Frontal cortex (tissue), 4 donors: Measurements from ENCODE around the gene TTYH1. TPM values are rescaled to one million over a fixed set of nuclear protein-coding genes. Genes with fewer than 3 reads are reported as not detected.
"Not testable (repeated sequence)": the region's sequence is repeated elsewhere in the genome, so short reads cannot be mapped to it uniquely, and the experiment has no call there.

Experiments used
- DNase-seq, 2 donors: peaks; one replicate each; pipeline ENCODE4 v3.0.0; 2012; ENCODE audit warnings: low spot score in 2 of 2
- FAIRE-seq: peaks from 2 replicates; lab custom pipeline; 2012; peaks lifted over from hg19 to GRCh38; lab: Jason Lieb, UNC
- total RNA-seq: library from RNA; depleted of rRNA; stranded (reverse); fragments of >200 nt; gene quantifications from one replicate; pipeline ENCODE4 v1.2.3, GENCODE V29; 2014
- donor health status: control.
- donor health status: control.
- donor health status: control.

TTYH1 gene
- 65.2 TPM for total RNA-seq

DNA sequence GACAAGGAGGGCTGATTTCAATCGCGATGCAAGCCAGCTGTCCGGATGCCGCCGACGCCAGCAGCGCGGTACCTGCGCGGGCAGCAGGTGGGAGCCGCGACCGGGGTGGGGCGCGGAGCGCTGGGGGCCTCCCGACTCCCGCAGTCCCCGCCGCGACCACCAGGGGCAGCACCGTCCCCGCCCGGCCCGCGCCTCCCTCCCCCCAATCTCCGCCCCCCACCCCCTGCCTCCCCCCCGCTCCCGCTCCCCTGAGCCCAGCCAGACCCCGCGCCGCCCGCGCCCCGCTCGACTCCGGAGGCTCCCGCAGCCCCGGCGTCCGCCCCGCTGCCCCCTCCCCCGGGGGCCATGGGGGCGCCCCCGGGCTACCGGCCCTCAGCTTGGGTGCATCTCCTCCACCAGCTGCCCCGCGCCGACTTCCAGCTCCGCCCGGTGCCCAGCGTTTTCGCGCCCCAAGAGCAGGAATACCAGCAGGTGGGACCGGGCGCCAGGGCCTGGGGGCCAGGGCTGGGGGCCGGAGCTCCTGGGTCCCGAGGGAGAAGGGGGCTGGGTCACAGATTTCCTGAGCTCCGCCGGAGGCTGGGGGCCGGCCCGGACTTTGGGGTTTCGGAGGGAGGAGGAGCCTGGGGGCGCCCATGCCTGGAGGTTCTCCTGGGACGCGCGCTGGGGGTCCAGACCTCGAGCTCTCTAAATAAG is at the start of gene TTYH1:
TTYH1 (plus strand) TSS at position 257 of the 693 bp plus-strand sequence; CDS start at position 346, 89 bp downstream.
- FAIRE-seq (no peak), DNase-seq (peak; percentile 88 to 92)

- not testable (repeated sequence) for DNase-seq, FAIRE-seq
These were observed 49.5 kb upstream of the TTYH1 start for GRCh38 chr19:54365798-54366197.

DNA sequence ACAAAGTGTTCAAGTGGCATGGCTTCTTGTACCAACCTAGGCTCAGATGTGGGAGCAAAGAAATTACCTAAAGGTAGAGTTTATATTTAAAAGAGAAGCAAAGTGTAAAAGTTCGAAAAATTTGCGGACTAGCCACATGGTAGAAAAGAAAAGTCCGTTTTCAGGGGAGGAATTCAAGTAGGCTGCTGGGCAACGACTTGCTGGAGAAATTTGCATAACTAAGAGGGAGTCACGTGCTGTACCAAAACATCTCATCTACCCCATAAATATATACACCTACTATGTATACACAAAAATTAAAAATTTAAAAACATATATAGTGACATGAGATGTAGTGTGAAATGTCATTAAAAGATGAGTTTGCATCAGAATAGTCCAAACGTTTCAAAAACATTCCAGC is 48.5 kb upstream of the TTYH1 start:
- DNase-seq: no peak
- no peak for FAIRE-seq

GRCh38 chr19:54369082-54369687 is 46.1 kb upstream of the TTYH1 start:
- FAIRE-seq (no peak), DNase-seq (no peak)

- not testable (repeated sequence) for DNase-seq, FAIRE-seq
These were observed 45.4 kb upstream of the TTYH1 start for GRCh38 chr19:54369688-54370433.

DNA sequence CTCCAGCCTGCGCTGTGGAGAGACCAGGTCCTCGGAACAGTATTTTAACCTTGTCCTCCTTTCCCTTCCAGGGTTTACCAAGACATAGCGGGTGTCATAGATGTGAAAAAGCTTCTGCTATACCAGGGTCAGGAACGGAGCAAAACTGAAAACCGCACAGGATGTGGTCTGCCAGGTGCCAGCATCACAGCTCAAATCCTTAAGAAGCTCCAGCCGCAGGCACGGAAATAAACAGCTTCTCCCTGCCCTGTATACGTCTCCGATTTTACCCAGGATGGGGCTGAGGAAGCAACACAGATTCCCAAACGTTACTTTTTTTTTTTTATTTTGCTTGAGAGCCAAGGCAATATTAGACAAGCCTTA is 44.8 kb upstream of the TTYH1 start:
- FAIRE-seq, DNase-seq: not testable (repeated sequence)

- not testable (repeated sequence) for DNase-seq, FAIRE-seq
These were observed 43.8 kb upstream of the TTYH1 start for GRCh38 chr19:54371453-54371852.

GRCh38 chr19:54373781-54374631 is 41.3 kb upstream of the TTYH1 start:
- FAIRE-seq (no peak), DNase-seq (no peak)

DNA sequence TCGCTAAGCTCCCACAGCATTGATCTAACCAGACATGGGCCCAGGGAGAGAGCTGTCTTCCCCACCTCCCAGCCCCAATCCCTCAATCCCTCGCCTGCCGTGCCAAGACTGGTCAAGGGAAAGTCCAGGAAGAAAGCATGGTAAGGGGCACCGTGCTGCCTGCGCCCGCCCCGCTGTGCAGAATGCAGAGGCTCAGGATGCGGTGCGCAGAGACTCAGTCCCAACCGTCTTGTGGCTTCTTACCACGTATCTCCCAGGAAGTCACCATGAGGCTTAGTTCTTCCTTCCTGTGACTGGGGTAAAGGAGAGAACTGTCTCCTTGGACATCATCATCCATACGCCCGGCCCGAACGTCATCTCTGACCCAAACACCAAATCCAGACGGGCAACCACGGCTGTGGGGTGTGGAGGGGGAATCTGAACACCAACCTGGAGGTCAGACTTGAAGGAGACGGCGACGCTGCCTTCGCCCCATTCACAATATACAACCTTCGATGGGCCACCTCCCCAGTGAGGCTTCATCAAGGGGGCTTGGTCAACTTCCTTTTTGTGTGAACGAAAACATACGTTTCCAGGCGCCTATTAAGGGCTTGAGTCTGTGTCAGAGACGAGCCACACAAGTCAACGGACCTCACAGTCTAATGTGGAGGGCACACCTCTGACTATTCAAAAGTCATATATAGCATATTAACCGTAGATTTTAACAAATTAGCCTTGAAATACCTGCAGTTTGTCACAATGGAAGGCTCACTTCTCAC is 39.9 kb upstream of the TTYH1 start:
- not testable (repeated sequence) for FAIRE-seq, DNase-seq

GRCh38 chr19:54376610-54377285 is 38.5 kb upstream of the TTYH1 start:
- DNase-seq: no peak
- FAIRE-seq: no peak

- no peak for FAIRE-seq
- DNase-seq: no peak
These were observed 36.0 kb upstream of the TTYH1 start for GRCh38 chr19:54379187-54379678.

GRCh38 chr19:54380897-54381296 is 34.4 kb upstream of the TTYH1 start:
- DNase-seq: no peak
- no peak for FAIRE-seq

GRCh38 chr19:54382041-54382440 is 33.2 kb upstream of the TTYH1 start:
- not testable (repeated sequence) for FAIRE-seq, DNase-seq

DNA sequence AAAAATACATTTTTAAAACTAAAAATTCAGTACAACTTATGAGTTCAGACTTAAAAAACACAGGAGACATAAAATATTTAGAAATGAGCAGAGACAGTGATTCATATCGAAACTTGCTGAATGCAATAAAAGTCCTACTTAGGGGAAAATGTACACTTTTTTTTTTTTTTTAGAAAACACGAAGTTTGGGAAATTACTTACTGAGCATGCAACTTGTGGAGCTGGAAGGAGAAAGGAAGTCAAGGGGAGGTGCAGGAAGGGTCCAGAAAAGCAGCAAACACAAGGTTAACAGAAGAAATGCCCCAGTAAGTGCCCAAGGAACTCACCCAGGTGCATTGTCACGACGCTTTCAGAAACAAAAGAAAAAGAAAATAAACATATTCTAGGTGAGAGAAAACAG is 31.9 kb upstream of the TTYH1 start:
- FAIRE-seq (no peak), DNase-seq (no peak)

DNA sequence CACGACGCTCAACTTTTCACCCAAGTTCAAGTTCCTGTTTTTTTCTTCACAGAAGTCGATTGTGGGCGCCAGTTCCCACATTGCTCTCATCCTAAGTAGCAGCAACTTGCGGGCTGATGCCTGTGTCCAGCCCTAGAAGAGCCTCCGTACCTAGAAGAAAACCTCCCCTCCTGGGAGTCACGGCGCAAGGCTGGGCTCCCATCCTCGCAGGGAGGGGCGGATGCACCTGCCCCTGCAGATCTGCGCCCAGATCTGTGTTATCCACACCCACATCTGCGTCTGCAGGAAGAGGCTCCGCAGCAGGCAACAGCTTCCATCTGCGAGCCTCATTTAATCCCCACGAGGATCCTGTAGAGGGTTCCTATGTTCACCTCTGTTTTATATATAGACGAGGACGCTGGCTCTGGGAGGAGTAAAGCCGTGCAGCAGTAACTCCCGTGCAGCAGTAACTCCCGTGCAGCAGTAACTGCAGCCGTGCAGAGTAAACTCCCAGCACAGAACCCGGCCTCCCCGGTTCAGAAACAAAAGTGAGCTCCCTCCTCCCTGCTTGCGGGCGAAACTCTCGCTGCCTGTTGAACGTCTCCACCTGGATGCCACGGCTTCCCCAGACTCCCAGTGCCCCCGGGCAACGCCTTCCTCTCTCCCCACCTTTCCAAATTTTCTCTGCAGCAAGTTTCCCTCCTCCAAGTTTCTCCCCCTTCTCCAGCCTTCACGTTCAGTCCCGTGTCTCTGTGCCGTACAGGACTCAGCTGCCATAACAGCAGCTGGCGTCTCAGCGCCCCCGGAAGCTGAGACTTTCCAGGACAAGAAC is 27.1 kb upstream of the TTYH1 start:
- DNase-seq (no peak), FAIRE-seq (no peak)

DNA sequence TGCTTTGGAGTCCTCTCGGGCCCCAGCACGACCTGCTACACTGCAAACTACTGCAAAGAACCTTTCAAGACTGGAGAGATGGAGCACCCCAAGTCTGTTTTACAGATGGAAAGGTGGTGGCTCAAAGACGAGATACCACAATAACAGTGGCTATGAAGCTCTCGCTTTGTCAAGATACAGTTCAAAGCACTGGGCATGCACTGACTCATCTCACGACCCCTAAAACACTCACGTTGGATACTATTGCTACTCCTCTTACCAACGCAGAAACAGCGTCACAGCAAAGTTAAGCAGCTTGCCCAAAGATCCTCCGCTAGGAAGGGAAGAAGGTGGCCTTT is 26.5 kb upstream of the TTYH1 start:
- FAIRE-seq: no peak
- DNase-seq: no peak

DNA sequence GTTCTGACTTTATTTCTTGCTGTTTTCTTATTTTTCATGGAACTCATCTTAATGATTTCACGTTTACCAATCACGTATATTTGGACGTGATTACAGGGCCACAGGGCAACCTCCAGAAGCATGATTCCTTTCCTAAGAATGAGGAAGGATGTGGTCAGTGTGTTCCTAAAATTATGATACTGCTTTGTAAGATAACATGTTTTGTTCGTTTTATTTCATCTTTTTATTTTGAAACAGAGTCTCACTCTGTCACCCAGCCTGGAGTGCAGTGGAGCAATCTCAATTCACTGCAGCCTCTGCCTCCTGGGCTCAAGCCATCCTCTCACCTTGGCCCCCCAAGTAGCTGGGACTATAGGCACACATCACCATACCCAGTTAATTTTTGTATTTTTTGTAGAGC is 25.7 kb upstream of the TTYH1 start:
- DNase-seq (no peak), FAIRE-seq (no peak)
